Caco-2 (cell line): Measurements from ENCODE around the gene COL8A2. TPM values are rescaled to one million over a fixed set of nuclear protein-coding genes. Genes with fewer than 3 reads are reported as not detected.

Source experiments
- BruUV-seq: library from RNA; stranded (reverse); fragments of 400-500 nt; replicated peaks from 2 replicates; lab custom pipeline; 2021; lab: Mats Ljungman, UMichigan
- CTCF ChIA-PET: fragments of 300-600 bp; sonication (Branson Sonifier 250); formaldehyde crosslinking; loops from one replicate; lab custom pipeline; 2022; ENCODE audit warnings: antibody characterized with exemption; lab: Charles Lee
- POLR2A ChIA-PET: fragments of 300-600 bp; sonication (Branson Sonifier 250); formaldehyde crosslinking; loops from one replicate; lab custom pipeline; 2022; ENCODE audit warnings: antibody characterized with exemption; lab: Charles Lee
- DNase-seq, 2 experiments: peaks; one replicate each; pipeline versions ENCODE4 v3.0.0 to v3.0.0-alpha.2; 2020 to 2022
- H3K27me3 ChIP-seq: replicated peaks from 2 replicates; pipeline ENCODE4 v1.6.0; 2011; ENCODE audit warnings: low read length; ENCODE audit not compliant: control insufficient read depth, insufficient read depth
- H3K36me3 ChIP-seq: 2 replicates; pipeline ENCODE4 v1.5.1; 2011; ENCODE audit warnings: low read length; ENCODE audit not compliant: control insufficient read depth, insufficient read depth
- H3K4me1 ChIP-seq: fragments of 250-450 bp; sonication (Bioruptor Pico); 2 replicates; pipeline ENCODE4 v1.5.1; 2020; ENCODE audit warnings: mild to moderate bottlenecking
- H3K4me3 ChIP-seq: 2 replicates; pipeline ENCODE4 v1.5.1; 2011; ENCODE audit warnings: low read depth, mild to moderate bottlenecking, control low read depth, low read length
- H3K9me3 ChIP-seq: fragments of 250-450 bp; sonication (Bioruptor Pico); 2 replicates; pipeline ENCODE4 v1.5.1; 2020; ENCODE audit warnings: mild to moderate bottlenecking, moderate library complexity
- H3K27ac Mint-ChIP-seq: one replicate; pipeline ENCODE4 v1.8.0; 2022; ENCODE audit warnings: mixed read lengths; ENCODE audit not compliant: unreplicated experiment
- H3K27me3 Mint-ChIP-seq: one replicate; pipeline ENCODE4 v1.8.0; 2022; ENCODE audit warnings: mixed read lengths; ENCODE audit not compliant: insufficient read depth, unreplicated experiment
- H3K36me3 Mint-ChIP-seq: one replicate; pipeline ENCODE4 v1.8.0; 2022; ENCODE audit warnings: mild to moderate bottlenecking, mixed read lengths; ENCODE audit not compliant: insufficient read depth, unreplicated experiment
- H3K4me1 Mint-ChIP-seq: one replicate; pipeline ENCODE4 v1.8.0; 2022; ENCODE audit warnings: low read depth, mixed read lengths; ENCODE audit not compliant: unreplicated experiment
- H3K4me3 Mint-ChIP-seq: one replicate; pipeline ENCODE4 v1.8.0; 2022; ENCODE audit warnings: mild to moderate bottlenecking, moderate library complexity, mixed read lengths; ENCODE audit not compliant: unreplicated experiment
- H3K9me3 Mint-ChIP-seq: one replicate; pipeline ENCODE4 v1.8.0; 2022; ENCODE audit warnings: mixed read lengths; ENCODE audit not compliant: unreplicated experiment
- CTCF ChIP-seq, 2 experiments: fragments of 200-600 bp in 1 of 2; IDR thresholded peaks; 1 replicate in 1 of 2; 2 replicates in 1 of 2; pipeline versions ENCODE4 v1.5.1 to v1.8.0; 2011 to 2022; ENCODE audit warnings: antibody characterized with exemption in 1 of 2, control low read depth in 1 of 2, inconsistent platforms in 1 of 2, low read depth in 1 of 2, low read length in 1 of 2, mild to moderate bottlenecking in 1 of 2, moderate library complexity in 1 of 2; ENCODE audit not compliant: insufficient read depth in 1 of 2, severe bottlenecking in 1 of 2, unreplicated experiment in 1 of 2
- intact Hi-C: fragments of 100-400 bp; cut with micrococcal nuclease; formaldehyde crosslinking; loops from one replicate; pipeline ENCODE4 v1.10.0; 2022; ENCODE audit not compliant: unreplicated experiment
- total RNA-seq: library from RNA; stranded (reverse); gene quantifications from 2 replicates; pipeline ENCODE4 v1.2.3, GENCODE V29; 2022

COL8A2 gene
- total RNA-seq, 1 experiment from 2014 or later, result 0.18 TPM

GRCh38 chr1:36137226-36137625 is 12.2 kb upstream of the COL8A2 start:
- H3K27me3 Mint-ChIP-seq, result no peaks in the 10 kb centered on the region
- BruUV-seq, result no TSS peak
- no peak for DNase-seq
- no peaks in the 10 kb centered on the region for H3K9me3 Mint-ChIP-seq
- H3K4me1 ChIP-seq, result no peaks in the 10 kb centered on the region
- H3K4me1 Mint-ChIP-seq, result no peaks in the 10 kb centered on the region
- H3K9me3 ChIP-seq, result no peaks in the 10 kb centered on the region
- no peaks in the 10 kb centered on the region for H3K27me3 ChIP-seq
- H3K4me3 ChIP-seq, result no peak overlapping the region
- H3K36me3 Mint-ChIP-seq, result peaks cover 14% of the 10 kb centered on the region
- no peaks in the 10 kb centered on the region for H3K36me3 ChIP-seq
- H3K27ac Mint-ChIP-seq, result no peak overlapping the region
- no peak for TF ChIP-seq CTCF (IDR thresholded peaks at IDR 0.05; ENCODE audit: insufficient read depth in 1 of 2, low read depth in 1 of 2, low read length in 1 of 2, severe bottlenecking in 1 of 2, unreplicated experiment in 1 of 2)
- intact Hi-C loops, result no loop called here
- ChIA-PET POLR2A (no interaction called here), CTCF (no interaction called here)
- no peak overlapping the region for H3K4me3 Mint-ChIP-seq

- H3K4me1 ChIP-seq, result no peaks in the 10 kb centered on the region
- H3K4me3 ChIP-seq, result no peak overlapping the region
- no peaks in the 10 kb centered on the region for H3K9me3 ChIP-seq
- intact Hi-C loops, result no loop called here
- CTCF ChIA-PET, result no interaction called here
- Mint-ChIP-seq H3K9me3 (no peaks in the 10 kb centered on the region), H3K27ac (no peak overlapping the region), H3K4me3 (no peak overlapping the region), H3K27me3 (no peaks in the 10 kb centered on the region), H3K4me1 (no peaks in the 10 kb centered on the region), H3K36me3 (peaks cover 14% of the 10 kb centered on the region)
- H3K27me3 ChIP-seq, result no peaks in the 10 kb centered on the region
- POLR2A ChIA-PET, result interaction anchor here (0.6 kb wide), 1 partner anchor 25 kb away, joined by 5 read pairs; no protein-coding TSS in a partner anchor
- no TSS peak for BruUV-seq
- no peak for TF ChIP-seq CTCF (IDR thresholded peaks at IDR 0.05; ENCODE audit: insufficient read depth in 1 of 2, low read depth in 1 of 2, low read length in 1 of 2, severe bottlenecking in 1 of 2, unreplicated experiment in 1 of 2)
- H3K36me3 ChIP-seq, result no peaks in the 10 kb centered on the region
- no peak for DNase-seq
Measured at GRCh38 chr1:36136535-36136934, 11.5 kb upstream of the COL8A2 start.

- H3K36me3 Mint-ChIP-seq, result peaks cover 14% of the 10 kb centered on the region
- DNase-seq, result no peak
- no peaks in the 10 kb centered on the region for H3K4me1 Mint-ChIP-seq
- Histone ChIP-seq H3K4me1 (no peaks in the 10 kb centered on the region), H3K36me3 (no peaks in the 10 kb centered on the region), H3K9me3 (no peaks in the 10 kb centered on the region), H3K4me3 (no peak overlapping the region), H3K27me3 (no peaks in the 10 kb centered on the region)
- ChIA-PET POLR2A (no interaction called here), CTCF (interaction anchor here (2.3 kb wide), 1 partner anchor 39 kb away, joined by 14 read pairs; no protein-coding TSS in a partner anchor)
- BruUV-seq, result no TSS peak
- intact Hi-C loops, result no loop called here
- TF ChIP-seq CTCF (IDR thresholded peaks at IDR 0.05; ENCODE audit: insufficient read depth in 1 of 2, low read depth in 1 of 2, low read length in 1 of 2, severe bottlenecking in 1 of 2, unreplicated experiment in 1 of 2), result no peak
- no peaks in the 10 kb centered on the region for H3K27me3 Mint-ChIP-seq
- H3K27ac Mint-ChIP-seq, result no peak overlapping the region
- no peaks in the 10 kb centered on the region for H3K9me3 Mint-ChIP-seq
- H3K4me3 Mint-ChIP-seq, result no peak overlapping the region
Measured at GRCh38 chr1:36135796-36136195, 10.8 kb upstream of the COL8A2 start.
